ENCODE results near the gene ARHGAP36. TPM values are rescaled to one million over a fixed set of nuclear protein-coding genes. Genes with fewer than 3 reads are reported as not detected.
A peak's percentile ranks its signal among the peaks of the same experiment; 100 is the strongest.

ARHGAP36 gene
- total RNA-seq, 1 experiment from 2014 or later, result 0.37 TPM

- no peaks in the 10 kb centered on the region for H3K9me3 ChIP-seq (ENCODE audit: control insufficient read depth, low read depth, low read length)
- H4K5ac ChIP-seq (ENCODE audit: insufficient read length, low read depth, low read length), result no peak overlapping the region
- Mint-ChIP-seq H3K27ac (no peak overlapping the region), H3K4me1 (peaks cover 32 to 38% of the 10 kb centered on the region in 2 experiments), H3K9me3 (no peaks in the 10 kb centered on the region), H3K36me3 (ENCODE audit: insufficient read depth in 1 of 3, low read depth in 3 of 3) (no peaks in the 10 kb centered on the region), H3K27me3 (ENCODE audit: low read depth) (peaks cover 67% of the 10 kb centered on the region), H3K4me3 (no peak overlapping the region)
- no peak overlapping the region for H4K91ac ChIP-seq (ENCODE audit: insufficient read length, low read depth, low read length)
- H2AFZ ChIP-seq (ENCODE audit: low read length), result no peak overlapping the region
- no peak overlapping the region for H2BK20ac ChIP-seq (ENCODE audit: low read depth, low read length, poor library complexity, severe bottlenecking)
- no peak overlapping the region for H2BK120ac ChIP-seq (ENCODE audit: low read depth, low read length, poor library complexity, severe bottlenecking)
- no peaks in the 10 kb centered on the region for H3K79me1 ChIP-seq (ENCODE audit: insufficient read depth, low read depth, low read length, poor library complexity, severe bottlenecking)
- H3K18ac ChIP-seq (ENCODE audit: insufficient read length, low read depth, low read length), result no peak overlapping the region
- no peak overlapping the region for H2AK5ac ChIP-seq (ENCODE audit: insufficient read length, low read length)
- H3K4me2 ChIP-seq (ENCODE audit: insufficient read depth, insufficient read length, low read length), result no peak overlapping the region
- no peak overlapping the region for H3T11ph ChIP-seq (ENCODE audit: low read length)
- no peak overlapping the region for H2BK5ac ChIP-seq (ENCODE audit: insufficient read length, low read length)
- no peak overlapping the region for H3K56ac ChIP-seq (ENCODE audit: insufficient read length, low read depth, low read length)
- H3K23ac ChIP-seq (ENCODE audit: insufficient read length, low read depth, low read length), result no peak overlapping the region
- H2BK15ac ChIP-seq (ENCODE audit: low read depth, low read length), result no peak overlapping the region
- TF ChIP-seq, protein P1, sequence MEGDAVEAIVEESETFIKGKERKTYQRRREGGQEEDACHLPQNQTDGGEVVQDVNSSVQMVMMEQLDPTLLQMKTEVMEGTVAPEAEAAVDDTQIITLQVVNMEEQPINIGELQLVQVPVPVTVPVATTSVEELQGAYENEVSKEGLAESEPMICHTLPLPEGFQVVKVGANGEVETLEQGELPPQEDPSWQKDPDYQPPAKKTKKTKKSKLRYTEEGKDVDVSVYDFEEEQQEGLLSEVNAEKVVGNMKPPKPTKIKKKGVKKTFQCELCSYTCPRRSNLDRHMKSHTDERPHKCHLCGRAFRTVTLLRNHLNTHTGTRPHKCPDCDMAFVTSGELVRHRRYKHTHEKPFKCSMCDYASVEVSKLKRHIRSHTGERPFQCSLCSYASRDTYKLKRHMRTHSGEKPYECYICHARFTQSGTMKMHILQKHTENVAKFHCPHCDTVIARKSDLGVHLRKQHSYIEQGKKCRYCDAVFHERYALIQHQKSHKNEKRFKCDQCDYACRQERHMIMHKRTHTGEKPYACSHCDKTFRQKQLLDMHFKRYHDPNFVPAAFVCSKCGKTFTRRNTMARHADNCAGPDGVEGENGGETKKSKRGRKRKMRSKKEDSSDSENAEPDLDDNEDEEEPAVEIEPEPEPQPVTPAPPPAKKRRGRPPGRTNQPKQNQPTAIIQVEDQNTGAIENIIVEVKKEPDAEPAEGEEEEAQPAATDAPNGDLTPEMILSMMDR (conservative IDR thresholded peaks at IDR 0.05), result peak; percentile 70
- H3K14ac ChIP-seq (ENCODE audit: insufficient read depth, low read length), result no peak overlapping the region
- no peak overlapping the region for H3K4ac ChIP-seq (ENCODE audit: low read depth, low read length)
- no peak overlapping the region for H3K27ac ChIP-seq (ENCODE audit: insufficient read length, low read depth, low read length)
- H4K20me1 ChIP-seq (ENCODE audit: control insufficient read depth, insufficient read depth, insufficient read length), result no peaks in the 10 kb centered on the region
- peaks cover 14% of the 10 kb centered on the region; the same call in 1 of the 2 replicates for H3K27me3 ChIP-seq (ENCODE audit: insufficient read depth, low read length)
- H3K79me2 ChIP-seq (ENCODE audit: insufficient read depth, low read length), result no peaks in the 10 kb centered on the region
- no CpG with 5 or more reads among the region's 3 CpGs for WGBS (ENCODE audit: extremely low coverage, insufficient read length, low lambda C conversion rate)
- H3K9ac ChIP-seq (ENCODE audit: extremely low read depth, insufficient read length, low read length), result no peak overlapping the region
- no peak overlapping the region for H4K8ac ChIP-seq (replicated peaks; ENCODE audit: insufficient read length, low read depth, low read length)
- no peak for DNase-seq
- peaks cover 11% of the 10 kb centered on the region for H3K23me2 ChIP-seq (ENCODE audit: insufficient read length, low read depth, low read length, poor library complexity, severe bottlenecking)
- peaks cover 4% of the 10 kb centered on the region; the same call in 1 of the 2 replicates for H3K4me1 ChIP-seq (ENCODE audit: insufficient read depth, low read length)
- H2BK12ac ChIP-seq (ENCODE audit: insufficient read length, low read depth, low read length), result no peak overlapping the region
Measured at GRCh38 chrX:131063613-131064012, 5.5 kb downstream of the ARHGAP36 start.
